ENCODE data around the gene PAGE4.

The PAGE4 gene

DNA sequence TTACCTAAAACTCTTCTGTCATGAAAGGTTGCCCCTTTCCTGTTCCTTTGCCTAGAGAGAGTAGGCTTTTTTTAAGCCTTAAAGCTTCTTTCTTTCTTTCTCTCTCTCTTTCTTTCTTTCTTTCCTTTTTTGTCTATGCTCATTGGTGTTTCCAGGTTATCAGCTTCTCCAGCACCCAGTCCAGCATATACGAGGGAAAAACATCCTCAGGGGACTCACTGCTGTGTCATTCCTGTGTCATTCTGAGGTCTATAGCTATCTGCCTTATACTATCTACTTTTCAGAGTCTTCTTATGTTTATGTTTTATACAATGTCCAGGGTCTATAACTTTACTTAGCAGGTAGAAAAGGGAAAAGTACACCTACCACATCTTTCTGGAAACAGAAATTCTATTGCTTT, 39.6 kb downstream of the PAGE4 start:
- Histone ChIP-seq H3K27ac (ENCODE audit: low read length) (no peak overlapping the region), H3K9ac (ENCODE audit: low read length in 2 of 2) (no peak overlapping the region), H3K9me3 (ENCODE audit: control insufficient read depth in 2 of 2, low read length in 2 of 2) (no peaks in the 10 kb centered on the region), H3K27me3 (ENCODE audit: control insufficient read depth in 1 of 2, insufficient read depth in 2 of 2, low read length in 2 of 2) (peaks cover 0 to 7% of the 10 kb centered on the region in 2 donors), H3K4me3 (ENCODE audit: low read length in 2 of 2) (no peak overlapping the region), H3K36me3 (ENCODE audit: control insufficient read depth in 2 of 2, insufficient read depth in 2 of 2, low read length in 2 of 2) (no peaks in the 10 kb centered on the region), H3K4me1 (ENCODE audit: control insufficient read depth, insufficient read depth, low read length) (no peaks in the 10 kb centered on the region)

DNA sequence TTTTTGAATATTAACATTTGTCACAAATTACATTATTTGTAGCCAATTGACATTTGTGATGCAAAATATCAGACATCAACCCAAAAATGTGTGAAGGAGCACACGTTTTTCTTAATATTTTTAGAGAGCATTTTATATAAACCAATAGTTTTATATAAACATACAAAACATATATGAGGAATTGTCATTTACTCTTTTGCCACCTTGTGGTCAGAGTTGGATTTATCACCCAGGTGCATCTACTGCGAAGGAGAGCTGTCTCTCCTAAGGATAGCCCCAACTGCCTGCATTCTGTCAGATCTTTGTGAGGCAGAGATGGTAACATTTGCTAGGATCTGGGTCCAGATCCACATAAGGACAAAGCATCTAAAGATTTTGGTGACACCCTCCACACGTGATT, 47.6 kb downstream of the PAGE4 start:
- Histone ChIP-seq H3K36me3 (ENCODE audit: control insufficient read depth in 2 of 2, insufficient read depth in 2 of 2, low read length in 2 of 2) (no peaks in the 10 kb centered on the region), H3K27me3 (ENCODE audit: control insufficient read depth in 1 of 2, insufficient read depth in 2 of 2, low read length in 2 of 2) (peaks cover 0 to 17% of the 10 kb centered on the region in 2 donors), H3K9ac (ENCODE audit: low read length in 2 of 2) (no peak overlapping the region), H3K27ac (ENCODE audit: low read length) (no peak overlapping the region), H3K9me3 (ENCODE audit: control insufficient read depth in 2 of 2, low read length in 2 of 2) (peaks cover 0 to 5% of the 10 kb centered on the region in 2 donors), H3K4me1 (ENCODE audit: control insufficient read depth, insufficient read depth, low read length) (peaks cover 17% of the 10 kb centered on the region), H3K4me3 (ENCODE audit: low read length in 2 of 2) (no peak overlapping the region)

DNA sequence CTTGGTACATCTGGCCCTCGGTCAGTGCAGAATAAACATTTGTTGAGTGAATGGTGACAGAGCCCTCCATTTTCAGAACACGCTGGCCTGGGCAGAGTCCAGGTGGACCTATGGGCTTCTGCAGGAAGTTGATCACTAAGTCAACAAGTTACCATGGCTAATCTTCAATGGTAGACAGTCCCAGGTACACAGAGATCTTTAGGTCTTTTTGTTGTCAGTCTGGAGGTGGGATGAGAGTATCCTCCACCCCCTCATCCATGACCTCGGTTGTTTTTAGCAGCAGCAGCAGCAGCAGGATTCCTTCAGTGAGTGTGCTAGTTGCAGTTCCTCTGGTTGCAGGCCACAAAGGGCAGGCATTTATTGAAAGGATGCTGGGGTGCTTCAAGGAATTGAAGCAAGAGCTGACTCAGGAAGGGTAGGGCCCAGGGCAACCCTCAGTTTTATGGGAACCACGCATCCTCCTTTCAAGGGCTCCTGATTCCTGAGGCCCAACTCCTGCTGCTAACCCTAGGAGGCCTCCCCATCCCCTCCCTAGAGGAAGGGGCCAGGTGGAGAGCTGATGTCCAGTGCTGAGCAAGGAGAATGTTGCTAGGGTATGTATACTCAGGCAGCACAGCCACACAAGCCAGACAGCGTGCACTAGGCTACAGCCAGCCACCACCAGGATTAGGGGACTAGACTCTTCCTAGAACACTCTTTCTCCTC, 48.4 kb downstream of the PAGE4 start:
- H3K27me3 ChIP-seq (ENCODE audit: control insufficient read depth in 1 of 2, insufficient read depth in 2 of 2, low read length in 2 of 2) = peaks cover 0 to 13% of the 10 kb centered on the region in 2 donors
- peaks cover 0 to 5% of the 10 kb centered on the region in 2 donors for H3K9me3 ChIP-seq (ENCODE audit: control insufficient read depth in 2 of 2, low read length in 2 of 2)
- H3K4me3 ChIP-seq (ENCODE audit: low read length in 2 of 2) = peak overlapping the region in 1 of 2 donors; percentile 71
- H3K4me1 ChIP-seq (ENCODE audit: control insufficient read depth, insufficient read depth, low read length) = peaks cover 17% of the 10 kb centered on the region
- H3K9ac ChIP-seq (ENCODE audit: low read length in 2 of 2) = peak overlapping the region in 1 of 2 donors; percentile 63
- H3K36me3 ChIP-seq (ENCODE audit: control insufficient read depth in 2 of 2, insufficient read depth in 2 of 2, low read length in 2 of 2) = no peaks in the 10 kb centered on the region
- H3K27ac ChIP-seq (ENCODE audit: low read length) = peak overlapping the region; percentile 78

DNA sequence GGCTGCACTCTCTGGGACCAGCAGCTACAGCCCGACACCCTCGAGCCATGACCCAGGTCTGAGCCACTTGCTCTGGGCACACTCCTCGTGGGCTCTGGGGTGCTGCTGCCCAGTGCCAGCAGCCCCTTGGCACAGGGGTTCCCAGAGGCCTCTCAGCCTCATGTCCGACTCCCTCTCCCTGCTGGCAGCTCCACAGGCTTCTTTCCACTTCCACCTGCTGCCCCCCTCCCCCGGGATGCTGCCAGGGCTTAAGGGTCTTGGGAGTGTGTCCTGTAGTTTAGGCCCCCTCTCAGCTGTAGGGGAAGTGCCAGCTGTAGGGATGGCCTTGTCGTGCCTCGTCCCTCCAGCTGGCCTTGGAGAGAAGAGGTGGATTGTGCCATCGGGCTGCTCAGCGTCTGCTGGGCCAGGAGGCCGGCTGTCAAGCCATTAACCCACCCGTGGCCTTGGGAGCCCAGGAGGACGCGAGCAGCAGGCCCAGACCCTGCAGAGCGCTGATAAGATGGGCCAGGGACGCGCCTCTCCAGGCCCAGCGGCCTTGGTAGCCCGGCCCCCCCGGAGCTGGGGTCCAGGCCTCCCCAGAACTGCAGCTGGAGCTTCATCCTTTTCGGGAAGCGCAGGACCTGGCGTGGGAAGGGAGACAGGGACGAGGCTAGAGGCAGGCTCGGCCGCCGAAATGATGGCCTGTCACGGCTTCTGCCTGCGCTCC, 49.2 kb downstream of the PAGE4 start:
- Histone ChIP-seq H3K4me1 (ENCODE audit: control insufficient read depth, insufficient read depth, low read length) (peaks cover 17% of the 10 kb centered on the region), H3K9ac (ENCODE audit: low read length in 2 of 2) (peak overlapping the region; percentile 60 to 63), H3K27ac (ENCODE audit: low read length) (peak overlapping the region; percentile 78), H3K9me3 (ENCODE audit: control insufficient read depth in 2 of 2, low read length in 2 of 2) (peaks cover 0 to 5% of the 10 kb centered on the region in 2 donors), H3K36me3 (ENCODE audit: control insufficient read depth in 2 of 2, insufficient read depth in 2 of 2, low read length in 2 of 2) (no peaks in the 10 kb centered on the region), H3K27me3 (ENCODE audit: control insufficient read depth in 1 of 2, insufficient read depth in 2 of 2, low read length in 2 of 2) (peaks cover 0 to 13% of the 10 kb centered on the region in 2 donors), H3K4me3 (ENCODE audit: low read length in 2 of 2) (peak overlapping the region; percentile 29 to 71)

DNA sequence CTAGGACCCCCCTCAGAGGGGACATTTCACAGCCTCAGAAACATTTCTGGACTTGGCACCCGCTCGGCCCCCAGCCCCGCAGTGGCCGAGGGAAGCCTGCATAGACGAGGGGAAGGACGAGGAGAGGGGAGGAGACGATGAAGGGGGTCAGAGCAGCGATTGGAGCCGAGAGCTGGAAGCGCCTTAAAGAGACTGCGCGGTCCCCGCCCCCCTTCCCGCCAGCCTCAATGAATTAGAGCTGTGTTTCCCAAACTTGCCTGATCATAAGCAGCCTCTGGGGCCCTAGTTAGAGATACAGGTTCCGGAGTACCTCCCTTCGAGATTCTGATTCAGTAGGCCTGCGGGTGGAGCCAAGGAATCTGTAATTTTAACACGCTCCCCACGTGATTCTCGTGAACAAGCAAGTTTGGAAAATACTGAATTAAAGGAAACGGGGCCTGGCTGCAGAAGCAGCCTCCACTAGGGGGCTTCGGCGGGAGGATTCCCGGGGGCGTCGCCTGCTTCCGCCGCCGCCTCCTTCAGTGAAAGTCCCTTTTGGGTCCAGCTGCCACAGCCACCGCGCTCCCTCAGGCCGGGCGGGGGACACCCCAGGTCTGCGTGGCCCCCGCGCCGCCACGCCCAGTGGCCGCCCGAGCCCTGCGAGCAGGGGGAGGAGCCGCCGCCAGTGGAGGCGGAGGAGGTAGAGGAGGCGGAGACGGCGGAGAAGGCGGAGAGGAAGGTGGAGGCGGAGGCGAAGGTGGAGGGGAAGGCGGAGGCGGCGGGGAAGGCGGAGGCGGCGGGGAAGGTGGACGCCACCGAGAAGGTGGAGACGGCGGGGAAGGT, 49.9 kb downstream of the PAGE4 start, which contains the start of gene USP27X:
Gene USP27X (plus strand): TSS at position 651 of the 822 bp plus-strand sequence. CDS start 824 bp downstream, outside the sequence.
- peak within 1 kb of the TSS; percentile 60 to 71 for H3K4me3 ChIP-seq (ENCODE audit: low read length in 2 of 2)
- no peaks in the 10 kb centered on the region for H3K36me3 ChIP-seq (ENCODE audit: control insufficient read depth in 2 of 2, insufficient read depth in 2 of 2, low read length in 2 of 2)
- H3K9me3 ChIP-seq (ENCODE audit: control insufficient read depth in 2 of 2, low read length in 2 of 2) = peaks cover 0 to 5% of the 10 kb centered on the region in 2 donors
- H3K27me3 ChIP-seq (ENCODE audit: control insufficient read depth in 1 of 2, insufficient read depth in 2 of 2, low read length in 2 of 2) = peaks cover 0 to 13% of the 10 kb centered on the region in 2 donors
- H3K4me1 ChIP-seq (ENCODE audit: control insufficient read depth, insufficient read depth, low read length) = peaks cover 17% of the 10 kb centered on the region
- peak within 1 kb of the TSS; percentile 60 to 63 for H3K9ac ChIP-seq (ENCODE audit: low read length in 2 of 2)
- H3K27ac ChIP-seq (ENCODE audit: low read length) = peak within 1 kb of the TSS; percentile 78

DNA sequence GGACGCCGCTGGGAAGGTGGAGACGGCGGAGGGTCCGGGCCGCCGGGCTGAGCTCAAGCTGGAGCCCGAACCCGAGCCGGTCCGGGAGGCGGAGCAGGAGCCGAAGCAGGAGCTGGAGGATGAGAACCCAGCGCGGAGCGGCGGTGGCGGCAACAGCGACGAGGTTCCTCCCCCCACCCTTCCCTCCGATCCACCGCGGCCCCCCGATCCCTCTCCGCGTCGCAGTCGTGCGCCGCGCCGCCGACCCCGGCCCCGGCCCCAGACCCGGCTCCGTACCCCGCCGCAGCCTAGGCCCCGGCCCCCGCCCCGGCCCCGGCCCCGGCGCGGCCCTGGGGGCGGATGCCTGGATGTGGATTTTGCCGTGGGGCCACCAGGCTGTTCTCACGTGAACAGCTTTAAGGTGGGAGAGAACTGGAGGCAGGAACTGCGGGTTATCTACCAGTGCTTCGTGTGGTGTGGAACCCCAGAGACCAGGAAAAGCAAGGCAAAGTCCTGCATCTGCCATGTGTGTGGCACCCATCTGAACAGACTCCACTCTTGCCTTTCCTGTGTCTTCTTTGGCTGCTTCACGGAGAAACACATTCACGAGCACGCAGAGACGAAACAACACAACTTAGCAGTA, 50.7 kb downstream of the PAGE4 start:
- Histone ChIP-seq H3K36me3 (ENCODE audit: control insufficient read depth in 2 of 2, insufficient read depth in 2 of 2, low read length in 2 of 2) (no peaks in the 10 kb centered on the region), H3K27ac (ENCODE audit: low read length) (peak overlapping the region; percentile 78), H3K9me3 (ENCODE audit: control insufficient read depth in 2 of 2, low read length in 2 of 2) (peaks cover 0 to 5% of the 10 kb centered on the region in 2 donors), H3K4me1 (ENCODE audit: control insufficient read depth, insufficient read depth, low read length) (peaks cover 17% of the 10 kb centered on the region), H3K27me3 (ENCODE audit: control insufficient read depth in 1 of 2, insufficient read depth in 2 of 2, low read length in 2 of 2) (peaks cover 0 to 17% of the 10 kb centered on the region in 2 donors), H3K9ac (ENCODE audit: low read length in 2 of 2) (peak overlapping the region; percentile 51 to 57), H3K4me3 (ENCODE audit: low read length in 2 of 2) (peak overlapping the region; percentile 60 to 71)

DNA sequence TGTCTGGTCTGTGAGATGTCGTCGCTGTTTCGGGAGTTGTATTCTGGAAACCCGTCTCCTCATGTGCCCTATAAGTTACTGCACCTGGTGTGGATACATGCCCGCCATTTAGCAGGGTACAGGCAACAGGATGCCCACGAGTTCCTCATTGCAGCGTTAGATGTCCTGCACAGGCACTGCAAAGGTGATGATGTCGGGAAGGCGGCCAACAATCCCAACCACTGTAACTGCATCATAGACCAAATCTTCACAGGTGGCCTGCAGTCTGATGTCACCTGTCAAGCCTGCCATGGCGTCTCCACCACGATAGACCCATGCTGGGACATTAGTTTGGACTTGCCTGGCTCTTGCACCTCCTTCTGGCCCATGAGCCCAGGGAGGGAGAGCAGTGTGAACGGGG, 51.6 kb downstream of the PAGE4 start:
- Histone ChIP-seq H3K9me3 (ENCODE audit: control insufficient read depth in 2 of 2, low read length in 2 of 2) (peaks cover 0 to 5% of the 10 kb centered on the region in 2 donors), H3K27me3 (ENCODE audit: control insufficient read depth in 1 of 2, insufficient read depth in 2 of 2, low read length in 2 of 2) (peaks cover 0 to 17% of the 10 kb centered on the region in 2 donors), H3K27ac (ENCODE audit: low read length) (no peak overlapping the region), H3K36me3 (ENCODE audit: control insufficient read depth in 2 of 2, insufficient read depth in 2 of 2, low read length in 2 of 2) (no peaks in the 10 kb centered on the region), H3K4me1 (ENCODE audit: control insufficient read depth, insufficient read depth, low read length) (peaks cover 17% of the 10 kb centered on the region), H3K9ac (ENCODE audit: low read length in 2 of 2) (no peak overlapping the region), H3K4me3 (ENCODE audit: low read length in 2 of 2) (peak overlapping the region; percentile 60 to 71)
